HepG2 (cell line): Measurements from ENCODE around the gene TTLL11. TPM values are rescaled to one million over a fixed set of nuclear protein-coding genes. Genes with fewer than 3 reads are reported as not detected.

Experiments used
- HIVEP1 ChIP-seq: sonication (generic); formaldehyde crosslinking; IDR thresholded peaks from 2 replicates; pipeline ENCODE4 v1.4.0; 2020; ENCODE audit warnings: mild to moderate bottlenecking, missing genetic modification reagents
- JUND ChIP-seq: sonication (generic); formaldehyde crosslinking; IDR thresholded peaks from 2 replicates; pipeline ENCODE4 v1.8.0; 2022; ENCODE audit warnings: mild to moderate bottlenecking, missing genetic modification reagents
- NFKBIZ ChIP-seq: IDR thresholded peaks from 2 replicates; pipeline ENCODE4 v1.6.1; 2018; ENCODE audit warnings: missing genetic modification reagents, missing compliant biosample characterization
- NR2F2 ChIP-seq: IDR thresholded peaks from 2 replicates; pipeline ENCODE4 v1.6.1; 2012; ENCODE audit warnings: low read depth, inconsistent platforms, borderline replicate concordance
- NR2F6 ChIP-seq, 2 experiments: IDR thresholded peaks; 2 replicates each; pipeline ENCODE4 v1.6.1; 2016; ENCODE audit warnings: antibody characterized with exemption in 1 of 2, mild to moderate bottlenecking in 1 of 2
- RBM39 ChIP-seq: fragments of 200-400 bp; formaldehyde crosslinking; IDR thresholded peaks from one replicate; pipeline ENCODE4 v1.6.1; 2018; ENCODE audit warnings: antibody characterized with exemption, mild to moderate bottlenecking, low read depth, low read length; ENCODE audit not compliant: poor library complexity, severe bottlenecking
- RFX5 ChIP-seq: IDR thresholded peaks from 2 replicates; pipeline ENCODE4 v1.6.1; 2011; ENCODE audit warnings: low read depth, low read length, improper control_type of control experiment
- SAFB2 ChIP-seq: sonication (generic); formaldehyde crosslinking; IDR thresholded peaks from 2 replicates; pipeline ENCODE4 v1.5.1; 2020; ENCODE audit warnings: missing genetic modification reagents, low read depth, mild to moderate bottlenecking, borderline replicate concordance
- SAP130 ChIP-seq: IDR thresholded peaks from 2 replicates; pipeline ENCODE4 v1.6.1; 2016; ENCODE audit warnings: low read depth
- SATB2 ChIP-seq: sonication (generic); formaldehyde crosslinking; IDR thresholded peaks from 2 replicates; pipeline ENCODE4 v1.5.0; 2020; ENCODE audit warnings: missing genetic modification reagents
- SP2 ChIP-seq: sonication (generic); formaldehyde crosslinking; IDR thresholded peaks from 2 replicates; pipeline ENCODE4 v1.5.1; 2020; ENCODE audit warnings: mild to moderate bottlenecking, missing genetic modification reagents
- SPEN ChIP-seq: sonication (generic); formaldehyde crosslinking; IDR thresholded peaks from 2 replicates; pipeline ENCODE4 v1.5.1; 2020; ENCODE audit warnings: low read depth, mild to moderate bottlenecking, missing genetic modification reagents
- U2AF1 ChIP-seq: fragments of 200-400 bp; formaldehyde crosslinking; optimal IDR thresholded peaks from 2 replicates; pipeline ENCODE3; 2017; ENCODE audit warnings: mild to moderate bottlenecking, low read depth, low read length
- WIZ ChIP-seq: sonication (generic); formaldehyde crosslinking; IDR thresholded peaks from 2 replicates; pipeline ENCODE4 v1.5.1; 2020; ENCODE audit warnings: mild to moderate bottlenecking, missing genetic modification reagents
- ZHX2 ChIP-seq, 2 experiments: sonication (generic) in 1 of 2; formaldehyde crosslinking in 1 of 2; IDR thresholded peaks; 2 replicates each; pipeline versions ENCODE4 v1.6.1 to v1.9.0; 2014 to 2022; ENCODE audit warnings: antibody characterized with exemption in 1 of 2, borderline replicate concordance in 1 of 2, inconsistent platforms in 1 of 2, low read depth in 1 of 2, missing genetic modification reagents in 1 of 2
- ZNF224 ChIP-seq: sonication (generic); formaldehyde crosslinking; IDR thresholded peaks from 2 replicates; pipeline ENCODE4 v1.5.0; 2020; ENCODE audit warnings: mild to moderate bottlenecking, missing genetic modification reagents
- ZNF253 ChIP-seq: sonication (generic); formaldehyde crosslinking; IDR thresholded peaks from 2 replicates; pipeline ENCODE4 v1.8.0; 2022; ENCODE audit warnings: mild to moderate bottlenecking, missing genetic modification reagents, borderline replicate concordance
- ZNF275 ChIP-seq: sonication (generic); formaldehyde crosslinking; IDR thresholded peaks from 2 replicates; pipeline ENCODE4 v1.8.0; 2022; ENCODE audit warnings: missing genetic modification reagents, mild to moderate bottlenecking, inconsistent platforms, borderline replicate concordance
- ZNF3 ChIP-seq: IDR thresholded peaks from 2 replicates; pipeline ENCODE4 v1.7.0; 2017; ENCODE audit warnings: inconsistent platforms
- ZNF484 ChIP-seq: sonication (generic); formaldehyde crosslinking; IDR thresholded peaks from 2 replicates; pipeline ENCODE4 v1.5.1; 2020; ENCODE audit warnings: mild to moderate bottlenecking, low read depth, missing genetic modification reagents, borderline replicate concordance
- ZNF619 ChIP-seq: sonication (generic); formaldehyde crosslinking; IDR thresholded peaks from 2 replicates; pipeline ENCODE4 v1.4.0; 2020; ENCODE audit warnings: mild to moderate bottlenecking, missing genetic modification reagents
- ZSCAN12 ChIP-seq: sonication (generic); formaldehyde crosslinking; IDR thresholded peaks from 2 replicates; pipeline ENCODE4 v1.9.0; 2021; ENCODE audit warnings: mild to moderate bottlenecking, missing genetic modification reagents
- polyA plus RNA-seq, 8 experiments: library from polyadenylated mRNA; depleted of rRNA in 3 of 8; stranded (reverse) in 7 of 8; unstranded in 1 of 8; fragments of >200 nt; fragmentation: Illumina TruSeq in 4 of 8; extraction: Trizol in 4 of 8; gene quantifications; 2 replicates each; pipeline versions ENCODE4 v1.2.1 to v1.2.3, GENCODE V29; 2011 to 2016; ENCODE audit warnings: low read depth in 4 of 8, missing spikeins in 1 of 8, mixed read lengths in 1 of 8; ENCODE audit not compliant: insufficient read depth in 1 of 8
- total RNA-seq, 5 experiments: library from RNA; depleted of rRNA; stranded (reverse); fragments of >200 nt; fragmentation: Illumina TruSeq; extraction: Trizol; gene quantifications; 2 replicates each; pipeline ENCODE4 v1.2.3, GENCODE V29; 2016; ENCODE audit warnings: low read depth in 1 of 5
- TF ChIP-seq, protein P1 (sequence below): sonication (generic); formaldehyde crosslinking; IDR thresholded peaks from 2 replicates; pipeline ENCODE4 v1.4.0; 2020; ENCODE audit warnings: missing genetic modification reagents

TTLL11 gene
- total and polyA plus RNA-seq, 2 of the 13 experiments (the other 11 are each of a cell fraction or from before 2014, with no cell fraction given) = 4.5 to 5.2 TPM

DNA sequence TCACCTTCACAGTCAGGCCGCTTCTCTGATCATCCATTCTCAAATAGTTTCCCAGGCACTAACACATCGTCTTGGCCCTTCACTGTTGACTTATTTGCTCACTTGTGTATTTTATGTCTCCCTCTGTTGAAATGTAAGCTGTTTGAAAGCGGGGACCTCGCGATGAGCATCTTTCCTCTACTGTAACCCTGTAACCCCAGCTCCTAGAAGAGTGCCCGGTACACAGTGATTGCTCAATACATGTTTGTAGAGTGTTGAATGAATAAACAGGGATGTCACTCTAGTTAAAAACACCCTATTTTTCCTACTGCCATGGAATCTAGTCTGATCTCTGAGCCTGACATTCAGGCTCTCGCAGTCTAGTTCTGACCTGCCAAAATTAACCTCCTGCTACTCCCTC lies 150.8 kb downstream of the TTLL11 start (continued):
- no peak for TF ChIP-seq SPEN (CRISPR knock-in tag)
- TF ChIP-seq SAFB2 (CRISPR knock-in tag) = no peak
- no peak for TF ChIP-seq ZNF224 (CRISPR knock-in tag)
- TF ChIP-seq ZSCAN12 (CRISPR knock-in tag) = no peak
- peak; percentile 68; the same call in 1 of the 2 replicates for TF ChIP-seq NR2F6 (IDR thresholded peaks at IDR 0.05)
- peak; percentile 41; the same call in 1 of the 2 replicates for TF ChIP-seq NR2F6 (CRISPR knock-in tag; IDR thresholded peaks at IDR 0.05)
- TF ChIP-seq SATB2 (CRISPR knock-in tag) = no peak
- no peak for TF ChIP-seq RFX5
- TF ChIP-seq SP2 = no peak
- no peak for TF ChIP-seq ZNF275 (CRISPR knock-in tag)
- TF ChIP-seq U2AF1 = no peak
- no peak for TF ChIP-seq NFKBIZ (CRISPR knock-in tag)
- TF ChIP-seq JUND (CRISPR knock-in tag) = no peak
- no peak for TF ChIP-seq ZNF619
- TF ChIP-seq RBM39 = no peak
- no peak for TF ChIP-seq WIZ (CRISPR knock-in tag)
- TF ChIP-seq ZHX2 (IDR thresholded peaks at IDR 0.05; ENCODE audit: low read depth) = no peak
- no peak for TF ChIP-seq ZHX2 (CRISPR knock-in tag; IDR thresholded peaks at IDR 0.05; ENCODE audit: borderline replicate concordance)
- TF ChIP-seq ZNF484 = no peak
- TF ChIP-seq HIVEP1 (CRISPR knock-in tag) = no peak
- peak; percentile 96 for TF ChIP-seq ZNF3 (CRISPR knock-in tag)
- TF ChIP-seq NR2F2 = peak; percentile 68; the same call in 1 of the 2 replicates
- no peak; the same call in 1 of the 2 replicates for TF ChIP-seq SAP130 (CRISPR knock-in tag)
- TF ChIP-seq, protein P1, sequence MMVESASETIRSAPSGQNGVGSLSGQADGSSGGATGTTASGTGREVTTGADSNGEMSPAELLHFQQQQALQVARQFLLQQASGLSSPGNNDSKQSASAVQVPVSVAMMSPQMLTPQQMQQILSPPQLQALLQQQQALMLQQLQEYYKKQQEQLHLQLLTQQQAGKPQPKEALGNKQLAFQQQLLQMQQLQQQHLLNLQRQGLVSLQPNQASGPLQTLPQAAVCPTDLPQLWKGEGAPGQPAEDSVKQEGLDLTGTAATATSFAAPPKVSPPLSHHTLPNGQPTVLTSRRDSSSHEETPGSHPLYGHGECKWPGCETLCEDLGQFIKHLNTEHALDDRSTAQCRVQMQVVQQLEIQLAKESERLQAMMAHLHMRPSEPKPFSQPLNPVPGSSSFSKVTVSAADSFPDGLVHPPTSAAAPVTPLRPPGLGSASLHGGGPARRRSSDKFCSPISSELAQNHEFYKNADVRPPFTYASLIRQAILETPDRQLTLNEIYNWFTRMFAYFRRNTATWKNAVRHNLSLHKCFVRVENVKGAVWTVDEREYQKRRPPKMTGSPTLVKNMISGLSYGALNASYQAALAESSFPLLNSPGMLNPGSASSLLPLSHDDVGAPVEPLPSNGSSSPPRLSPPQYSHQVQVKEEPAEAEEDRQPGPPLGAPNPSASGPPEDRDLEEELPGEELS (CRISPR knock-in tag) = peak; percentile 91
- TF ChIP-seq ZNF253 (CRISPR knock-in tag) = no peak
